Tibial nerve (tissue), 4 donors: ENCODE results near the gene ZNF709. TPM values are rescaled to one million over a fixed set of nuclear protein-coding genes. Genes with fewer than 3 reads are reported as not detected.

Experiments
- DNase-seq, 2 donors: peaks; one replicate each; pipeline ENCODE4 v3.0.0-alpha.2; 2019; ENCODE audit warnings: low spot score in 2 of 2
- H3K27ac ChIP-seq, 4 donors: fragments of 200-600 bp; sonication (generic) in 3 of 4; one replicate each; pipeline ENCODE4 v1.5.1; 2017 to 2019; ENCODE audit warnings: mild to moderate bottlenecking in 1 of 4
- H3K27me3 ChIP-seq, 2 donors: fragments of 200-600 bp; sonication (generic) in 1 of 2; one replicate each; pipeline versions ENCODE4 v1.5.1 to v1.6.0; 2017 to 2019
- H3K36me3 ChIP-seq, 3 donors: fragments of 200-600 bp; sonication (generic); one replicate each; pipeline ENCODE4 v1.5.1; 2018 to 2019
- H3K4me1 ChIP-seq, 4 donors: fragments of 200-600 bp; sonication (generic) in 3 of 4; one replicate each; pipeline ENCODE4 v1.5.1; 2017 to 2019
- H3K4me3 ChIP-seq, 4 donors: fragments of 200-600 bp; sonication (generic) in 3 of 4; one replicate each; pipeline ENCODE4 v1.5.1; 2017 to 2019; ENCODE audit warnings: mild to moderate bottlenecking in 1 of 4, moderate library complexity in 1 of 4
- H3K9me3 ChIP-seq, 4 donors: fragments of 200-600 bp; sonication (generic) in 3 of 4; one replicate each; pipeline ENCODE4 v1.5.1; 2017 to 2019
- EP300 ChIP-seq, 2 donors: sonication (generic); formaldehyde crosslinking; IDR thresholded peaks; one replicate each; pipeline ENCODE4 v1.6.1; 2017; ENCODE audit warnings: antibody characterized with exemption in 2 of 2, mild to moderate bottlenecking in 1 of 2
- POLR2A ChIP-seq, 2 donors: fragments of 450-650 bp; IDR thresholded peaks; one replicate each; pipeline ENCODE4 v1.6.1; 2017; ENCODE audit warnings: antibody characterized with exemption in 2 of 2, mild to moderate bottlenecking in 2 of 2, moderate library complexity in 2 of 2
- WGBS, 2 donors: methylation state at CpG; one replicate each; pipeline ENCODE4 v1.1.5; 2018; 5-methylcytosine and 5-hydroxymethylcytosine counted together
- total RNA-seq, 4 donors: library from RNA; depleted of rRNA; stranded (reverse); fragments of >200 nt; gene quantifications; one replicate each; pipeline ENCODE4 v1.1.0, GENCODE V29; 2016
- TF ChIP-seq, protein P1 (sequence below), 5 experiments: fragments of 200-600 bp in 3 of 5; fragments of 450-650 bp in 2 of 5; sonication (generic) in 3 of 5; IDR thresholded peaks; one replicate each; pipeline ENCODE4 v1.5.1; 2016 to 2019; ENCODE audit warnings: antibody characterized with exemption in 5 of 5, mild to moderate bottlenecking in 3 of 5, moderate library complexity in 2 of 5

The ZNF709 gene
- total RNA-seq: 1 to 10 TPM; 2.9 to 4.8 (median 4.5) TPM

- Histone ChIP-seq H3K9me3 (no peaks in the 10 kb centered on the region), H3K4me3 (peak within 1 kb of the TSS; percentile 61 to 95 (median 79)), H3K4me1 (peaks cover 0 to 25% (median 8%) of the 10 kb centered on the region in 4 donors), H3K27ac (peak within 1 kb of the TSS; percentile 47 to 91 (median 85)), H3K27me3 (no peaks in the 10 kb centered on the region), H3K36me3 (no peaks in the 10 kb centered on the region)
- TF ChIP-seq POLR2A (IDR thresholded peaks at IDR 0.05): peak in 1 of 2 donors; percentile 44
- TF ChIP-seq EP300 (IDR thresholded peaks at IDR 0.05): peak; percentile 49 to 86
- TF ChIP-seq, protein P1, sequence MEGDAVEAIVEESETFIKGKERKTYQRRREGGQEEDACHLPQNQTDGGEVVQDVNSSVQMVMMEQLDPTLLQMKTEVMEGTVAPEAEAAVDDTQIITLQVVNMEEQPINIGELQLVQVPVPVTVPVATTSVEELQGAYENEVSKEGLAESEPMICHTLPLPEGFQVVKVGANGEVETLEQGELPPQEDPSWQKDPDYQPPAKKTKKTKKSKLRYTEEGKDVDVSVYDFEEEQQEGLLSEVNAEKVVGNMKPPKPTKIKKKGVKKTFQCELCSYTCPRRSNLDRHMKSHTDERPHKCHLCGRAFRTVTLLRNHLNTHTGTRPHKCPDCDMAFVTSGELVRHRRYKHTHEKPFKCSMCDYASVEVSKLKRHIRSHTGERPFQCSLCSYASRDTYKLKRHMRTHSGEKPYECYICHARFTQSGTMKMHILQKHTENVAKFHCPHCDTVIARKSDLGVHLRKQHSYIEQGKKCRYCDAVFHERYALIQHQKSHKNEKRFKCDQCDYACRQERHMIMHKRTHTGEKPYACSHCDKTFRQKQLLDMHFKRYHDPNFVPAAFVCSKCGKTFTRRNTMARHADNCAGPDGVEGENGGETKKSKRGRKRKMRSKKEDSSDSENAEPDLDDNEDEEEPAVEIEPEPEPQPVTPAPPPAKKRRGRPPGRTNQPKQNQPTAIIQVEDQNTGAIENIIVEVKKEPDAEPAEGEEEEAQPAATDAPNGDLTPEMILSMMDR (IDR thresholded peaks at IDR 0.05): no peak
- 0 to 1% methylated on average over 18 to 38 of the region's 53 CpGs for WGBS, 2 donors
- DNase-seq: peak; percentile 82 to 96
These were observed at the start of gene ZNF709 for GRCh38 chr19:12484371-12485051. Gene ZNF709, minus strand, starts transcription at chr19:12484816. Its CDS starts 159 bp downstream, at chr19:12484657.

DNA sequence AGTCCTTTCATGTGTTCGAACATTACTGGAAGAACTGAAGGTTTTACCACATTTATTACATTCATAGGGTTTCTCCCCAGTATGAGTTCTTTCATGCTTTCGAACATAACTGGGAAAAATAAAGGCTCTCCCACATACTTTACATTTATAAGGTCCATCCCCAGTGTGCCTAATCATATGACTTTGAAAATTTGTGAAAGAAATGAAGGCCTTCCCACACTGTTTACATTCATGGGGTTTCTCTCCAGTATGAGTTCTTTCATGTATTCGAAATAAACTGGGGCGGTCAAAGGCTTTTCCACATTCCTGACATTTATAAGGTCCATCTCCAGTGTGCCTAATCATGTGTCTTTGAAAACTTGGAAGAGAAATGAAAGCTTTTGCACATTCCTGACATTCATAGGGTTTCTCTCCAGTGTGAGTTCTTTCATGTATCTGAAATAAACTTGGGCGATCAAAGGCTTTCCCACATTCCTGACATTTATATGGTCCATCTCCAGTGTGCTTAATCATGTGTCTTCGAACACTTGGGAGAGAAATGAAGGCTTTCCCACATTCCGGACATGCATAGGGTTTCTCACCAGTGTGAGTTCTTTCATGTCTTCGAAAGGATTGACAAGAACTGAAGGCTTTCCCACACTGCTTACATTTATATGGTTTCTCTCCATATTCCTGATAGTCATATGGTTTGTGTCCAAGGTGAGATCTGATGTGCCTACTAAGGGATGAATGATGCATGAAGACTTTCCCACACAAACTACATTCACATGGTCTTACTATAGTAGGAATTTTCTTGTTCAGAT lies 42.6 kb upstream of the ZNF709 start:
- Histone ChIP-seq H3K27ac (no peak overlapping the region), H3K36me3 (peaks cover 18 to 99% (median 50%) of the 10 kb centered on the region in 3 donors), H3K4me3 (no peak overlapping the region), H3K9me3 (peaks cover 8 to 99% (median 70%) of the 10 kb centered on the region in 4 donors), H3K4me1 (no peaks in the 10 kb centered on the region), H3K27me3 (no peaks in the 10 kb centered on the region)
- WGBS, 2 donors: 97 to 98% methylated on average over 8 of the region's 8 CpGs
- DNase-seq: no peak
- TF ChIP-seq EP300 (IDR thresholded peaks at IDR 0.05) (no peak), POLR2A (IDR thresholded peaks at IDR 0.05) (no peak)
- TF ChIP-seq, protein P1 (IDR thresholded peaks at IDR 0.05): no peak

DNA sequence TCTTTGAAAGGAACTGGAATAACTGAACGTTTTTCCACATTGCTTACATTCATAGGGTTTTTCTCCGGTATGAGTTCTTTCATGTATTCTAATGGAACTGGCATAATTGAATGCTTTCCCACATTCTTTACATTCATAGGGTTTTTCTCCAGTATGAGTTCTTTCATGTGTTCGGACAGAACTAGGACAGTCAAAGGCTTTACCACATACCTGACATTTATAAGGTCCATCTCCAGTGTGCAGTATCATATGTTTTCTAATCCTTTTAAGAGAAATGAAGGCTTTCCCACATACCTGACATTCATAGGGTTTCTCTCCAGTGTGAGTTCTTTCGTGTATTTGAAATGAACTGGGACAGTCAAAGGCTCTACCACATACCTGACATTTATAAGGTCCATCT lies 41.9 kb upstream of the ZNF709 start:
- WGBS, 2 donors: 93 to 97% methylated on average over 4 of the region's 4 CpGs
- peaks cover 18 to 100% (median 50%) of the 10 kb centered on the region in 3 donors for H3K36me3 ChIP-seq
- H3K4me3 ChIP-seq: no peak overlapping the region

DNA sequence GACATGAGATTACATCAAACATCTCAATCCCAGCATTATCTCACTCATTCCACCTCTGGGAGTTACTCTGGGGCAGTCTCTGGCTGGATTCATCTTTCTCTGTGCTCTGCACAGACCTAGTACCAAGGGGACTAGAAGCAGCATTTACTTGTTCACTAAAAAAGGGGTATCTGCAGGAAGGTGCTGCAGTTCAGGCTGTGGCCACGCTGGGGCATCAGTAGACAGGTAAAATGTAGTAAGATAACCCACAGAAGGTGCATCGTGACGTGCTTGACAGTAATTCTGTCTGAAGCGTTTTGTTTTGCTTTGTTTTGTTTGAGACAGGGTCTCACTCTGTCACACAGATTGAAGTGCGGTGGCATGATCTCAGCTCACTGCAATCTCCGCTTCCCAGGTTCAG lies 37.4 kb upstream of the ZNF709 start:
- Histone ChIP-seq H3K27me3 (no peaks in the 10 kb centered on the region), H3K4me3 (no peak overlapping the region), H3K9me3 (peaks cover 10 to 100% (median 65%) of the 10 kb centered on the region in 4 donors), H3K27ac (no peak overlapping the region), H3K4me1 (no peaks in the 10 kb centered on the region), H3K36me3 (peaks cover 10 to 89% (median 23%) of the 10 kb centered on the region in 3 donors)
- 61 to 69% methylated on average over 6 of the region's 6 CpGs for WGBS, 2 donors
- TF ChIP-seq EP300 (IDR thresholded peaks at IDR 0.05) (no peak), POLR2A (IDR thresholded peaks at IDR 0.05) (no peak)
- TF ChIP-seq, protein P1 (IDR thresholded peaks at IDR 0.05): no peak
- no peak for DNase-seq

More for the DNA sequence above, 41.9 kb upstream of the ZNF709 start:
- peaks cover 8 to 100% (median 71%) of the 10 kb centered on the region in 4 donors for H3K9me3 ChIP-seq
- no peaks in the 10 kb centered on the region for H3K4me1 ChIP-seq
- TF ChIP-seq, protein P1 (IDR thresholded peaks at IDR 0.05): no peak
- TF ChIP-seq POLR2A (IDR thresholded peaks at IDR 0.05): no peak
- TF ChIP-seq EP300 (IDR thresholded peaks at IDR 0.05): no peak
- H3K27ac ChIP-seq: no peak overlapping the region
- DNase-seq: no peak
- no peaks in the 10 kb centered on the region for H3K27me3 ChIP-seq
